ENCODE results near the gene PTPRN2.
"Not testable (repeated sequence)": the region's sequence is repeated elsewhere in the genome, so short reads cannot be mapped to it uniquely, and the experiment has no call there.

Gene PTPRN2

DNA sequence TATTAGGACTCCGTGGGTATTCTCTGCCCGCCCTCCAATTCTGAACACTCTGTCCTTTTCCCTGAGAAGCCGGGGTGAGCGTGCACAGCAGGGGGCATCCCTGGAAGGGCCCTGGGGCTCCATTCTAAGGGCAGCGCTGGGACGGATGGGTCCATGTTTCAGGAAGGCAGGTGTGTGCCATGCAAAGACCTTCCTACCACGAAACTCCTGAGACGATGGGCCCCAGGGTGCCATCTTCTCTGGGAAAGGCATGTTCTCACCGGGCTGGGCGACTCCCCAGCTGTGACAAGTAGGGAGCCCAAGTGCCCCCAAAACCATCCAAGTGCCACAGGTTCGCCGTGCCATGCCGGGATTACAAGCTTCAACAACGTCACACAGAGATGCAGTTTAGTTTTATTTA is 994.1 kb downstream of the PTPRN2 start:
- DNase-seq = no peak

DNA sequence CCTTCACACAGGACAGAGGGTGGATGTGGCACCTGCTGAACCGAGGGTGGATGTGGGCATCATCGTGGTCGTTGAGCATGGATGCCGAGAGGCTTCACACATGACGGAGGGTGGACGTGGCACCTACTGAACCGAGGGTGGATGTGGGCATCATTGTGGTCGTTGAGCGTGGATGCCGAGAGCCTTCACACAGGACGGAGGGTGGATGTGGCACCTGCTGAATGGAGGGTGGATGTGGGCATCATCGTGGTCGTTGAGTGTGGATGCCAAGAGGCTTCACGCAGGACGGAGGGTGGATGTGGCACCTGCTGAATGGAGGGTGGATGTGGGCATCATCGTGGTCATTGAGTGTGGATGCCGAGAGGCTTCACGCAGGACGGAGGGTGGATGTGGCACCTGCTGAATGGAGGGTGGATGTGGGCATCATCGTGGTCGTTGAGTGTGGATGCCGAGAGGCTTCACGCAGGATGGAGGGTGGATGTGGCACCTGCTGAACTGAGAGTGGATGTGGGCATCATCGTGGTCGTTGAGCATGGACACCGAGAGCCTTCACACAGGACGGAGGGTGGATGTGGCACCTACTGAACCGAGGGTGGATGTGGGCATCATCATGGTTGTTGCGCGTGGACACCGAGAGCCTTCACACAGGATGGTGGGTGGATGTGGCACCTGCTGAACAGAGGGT is 994.8 kb downstream of the PTPRN2 start:
- not testable (repeated sequence) for DNase-seq

DNA sequence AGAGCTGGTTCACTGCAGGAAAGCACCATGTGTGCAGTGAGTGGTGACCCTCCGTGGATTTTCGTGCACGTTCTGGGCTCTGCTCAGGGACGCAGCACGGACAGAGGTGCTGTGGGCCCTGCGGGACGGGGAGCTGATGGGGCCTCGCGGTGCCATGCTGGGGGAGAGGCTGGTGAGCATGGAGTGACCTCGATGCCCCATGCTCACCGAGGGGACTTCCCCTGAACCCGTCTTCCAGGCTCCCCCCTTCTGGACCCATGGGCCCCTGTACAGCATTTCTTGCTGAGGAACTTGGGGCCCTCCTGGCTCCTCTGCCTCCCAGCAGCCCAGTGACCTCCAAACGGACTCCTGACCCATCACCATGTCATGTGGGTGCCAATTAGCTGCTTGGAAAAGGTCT is 997.1 kb downstream of the PTPRN2 start:
- DNase-seq = no peak

DNA sequence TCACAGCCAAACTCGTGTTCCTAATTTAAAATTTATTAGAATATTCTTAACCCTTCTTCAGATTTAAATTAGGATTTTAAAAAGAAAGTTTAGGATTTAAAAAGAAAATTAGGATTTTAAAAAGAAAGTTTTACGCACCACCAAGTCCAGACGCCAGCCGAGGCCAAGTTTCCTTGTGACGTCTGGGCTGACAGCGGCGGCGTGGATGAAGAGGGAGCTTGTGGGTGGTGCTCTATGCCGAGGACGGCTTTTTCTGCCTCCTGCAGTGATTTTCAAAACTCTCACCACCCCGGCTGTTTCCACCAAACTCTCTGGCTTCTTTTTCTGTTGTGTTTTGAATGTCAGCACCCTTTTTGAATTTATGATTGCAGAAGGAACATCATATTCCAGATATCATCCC is 997.9 kb downstream of the PTPRN2 start:
- no peak for DNase-seq

DNA sequence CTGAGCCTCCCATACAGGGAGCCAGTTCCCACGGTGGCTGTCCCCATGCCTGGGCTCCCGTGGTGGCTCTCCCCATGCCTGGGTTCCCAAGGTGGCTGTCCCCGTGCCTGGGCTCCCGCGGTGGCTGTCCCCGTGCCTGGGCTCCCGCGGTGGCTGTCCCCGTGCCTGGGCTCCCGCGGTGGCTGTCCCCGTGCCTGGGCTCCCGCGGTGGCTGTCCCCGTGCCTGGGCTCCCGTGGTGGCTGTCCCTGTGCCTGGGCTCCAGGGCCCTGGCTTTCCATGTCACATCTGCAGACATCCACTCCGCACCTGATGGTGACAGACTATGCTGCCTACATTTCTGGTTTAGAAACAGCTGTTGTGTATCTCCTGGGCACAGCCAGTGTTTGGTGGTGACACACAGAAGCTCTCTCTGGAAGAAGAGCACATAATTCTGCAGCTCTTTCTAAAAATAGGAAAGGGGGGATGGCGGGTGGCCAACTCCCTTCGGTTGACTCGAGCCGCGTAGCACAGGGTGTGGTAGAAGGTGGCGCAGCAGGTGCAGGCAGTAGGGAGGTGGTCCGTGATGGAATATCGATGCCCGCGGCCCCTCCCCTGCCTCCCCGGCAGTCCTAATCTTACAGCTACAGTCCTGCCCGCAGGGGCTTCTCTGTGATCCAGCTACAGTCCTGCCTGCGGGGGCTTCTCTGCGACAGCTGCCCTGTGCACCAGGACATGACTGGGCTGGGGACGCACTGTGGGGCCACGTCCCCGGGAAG is 999.6 kb downstream of the PTPRN2 start:
- no peak for DNase-seq

DNA sequence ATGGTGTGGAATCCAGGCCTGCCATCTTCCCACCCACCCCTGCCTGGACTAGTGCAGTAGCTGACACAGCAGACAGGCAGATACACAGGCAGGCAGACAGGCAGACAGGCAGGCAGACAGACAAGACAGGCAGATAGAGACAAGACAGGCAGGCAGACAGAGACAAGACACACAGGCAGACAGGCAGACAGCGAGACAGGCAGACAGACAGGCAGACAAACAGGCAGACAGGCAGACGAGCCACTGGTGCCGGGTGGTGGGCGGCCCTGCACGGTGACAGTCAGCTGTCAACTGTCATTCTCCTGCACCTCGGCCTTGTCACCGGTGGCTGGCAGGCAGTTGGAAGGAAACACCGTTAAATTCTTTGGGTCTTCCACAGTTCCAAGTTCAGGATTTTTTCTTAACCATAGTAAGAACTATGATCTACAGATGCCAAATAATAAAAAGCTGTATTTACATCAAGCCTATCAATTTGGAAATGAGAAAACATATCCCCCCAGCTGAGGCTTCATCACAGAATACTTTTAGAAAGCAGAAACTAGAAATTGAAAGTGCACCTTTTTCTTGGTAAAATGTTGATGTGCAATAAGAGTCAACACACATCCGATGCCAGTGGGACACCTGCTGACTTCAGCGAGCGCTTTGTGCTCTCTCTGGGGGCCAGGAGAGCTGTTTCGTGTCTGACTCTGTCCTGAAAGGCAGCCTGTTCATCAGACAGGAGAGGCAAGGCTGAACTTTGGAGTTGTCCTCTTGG is 1000.4 kb downstream of the PTPRN2 start:
- DNase-seq = no peak

DNA sequence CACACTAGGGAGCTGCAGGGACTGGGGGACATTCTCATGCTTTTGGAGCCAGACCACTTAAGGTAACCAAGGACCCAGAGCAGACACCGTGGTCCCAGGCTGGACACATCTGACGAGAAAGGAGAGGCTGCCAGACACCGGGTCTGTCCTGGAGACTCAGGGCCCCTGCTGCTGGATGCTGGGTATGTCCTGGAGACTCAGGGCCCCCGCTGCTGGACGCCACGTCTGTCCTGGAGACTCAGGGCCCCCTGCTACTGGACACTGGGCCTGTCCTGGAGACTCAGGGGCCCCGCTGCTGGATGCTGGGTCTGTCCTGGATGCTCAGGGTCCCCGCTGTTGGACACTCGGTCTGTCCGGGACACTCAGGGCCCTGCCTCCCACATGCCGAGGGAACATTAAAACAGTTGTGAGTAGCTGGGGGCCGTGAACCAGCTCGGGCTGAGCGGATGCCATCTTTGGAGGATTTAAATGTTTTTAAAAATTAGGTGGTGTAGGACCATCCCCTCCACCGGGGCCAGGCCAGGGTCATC is 1001.1 kb downstream of the PTPRN2 start:
- no peak for DNase-seq

DNA sequence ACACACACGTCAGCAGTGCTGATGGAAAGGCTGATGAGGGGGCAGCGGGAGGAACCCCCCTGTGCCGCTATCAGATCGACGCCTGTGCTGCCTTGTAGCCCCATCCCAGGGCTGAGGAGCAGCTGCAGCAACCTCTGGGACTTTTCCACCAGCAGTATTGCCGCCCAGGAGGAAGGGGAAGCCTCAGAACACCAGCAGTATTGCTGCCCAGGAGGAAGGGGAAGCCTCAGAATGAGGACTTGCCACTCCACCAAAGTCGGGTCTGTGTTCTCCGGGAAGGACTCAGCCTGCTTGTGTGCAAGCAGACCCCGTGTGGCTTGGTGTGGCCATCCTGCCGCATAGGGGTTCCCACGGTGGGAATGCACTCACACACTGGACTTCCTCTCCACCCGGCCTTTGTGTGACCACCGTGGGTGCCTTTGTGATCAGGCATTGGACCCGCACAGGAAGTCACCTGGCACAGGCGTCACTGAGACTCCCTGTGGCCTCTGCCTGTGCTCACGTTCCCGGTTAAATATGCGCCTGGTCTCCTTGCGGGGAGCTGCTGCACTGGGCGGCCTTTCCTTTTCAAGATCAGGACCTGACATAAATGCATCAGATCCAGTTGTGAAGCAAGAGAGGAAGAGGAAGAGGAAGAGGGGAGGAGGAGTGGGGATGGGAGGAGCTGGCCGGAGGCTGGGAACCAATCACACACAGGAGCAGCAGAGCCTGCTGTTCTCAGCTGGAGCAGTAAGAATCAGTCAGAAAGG is 1002.3 kb downstream of the PTPRN2 start:
- no peak for DNase-seq

DNA sequence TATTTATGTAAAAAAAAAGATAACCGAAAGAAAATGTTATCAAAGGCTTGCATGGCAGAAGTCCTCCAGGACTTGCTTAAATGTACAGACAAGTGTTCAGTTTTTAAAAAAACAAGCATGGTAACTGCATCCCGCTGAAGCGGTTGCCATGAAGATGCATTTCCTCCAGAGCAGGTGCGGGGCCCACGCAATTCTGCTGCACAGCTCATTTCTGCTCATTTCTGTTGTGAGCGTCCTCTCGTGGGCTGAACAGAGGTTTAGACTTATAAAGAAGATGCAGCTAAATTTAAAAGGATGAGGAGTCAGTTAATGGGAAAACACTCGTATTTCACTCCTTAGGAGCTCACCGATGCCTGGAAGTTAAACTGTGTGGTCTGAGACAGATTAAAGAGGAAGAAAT is 1003.2 kb downstream of the PTPRN2 start:
- DNase-seq = no peak

DNA sequence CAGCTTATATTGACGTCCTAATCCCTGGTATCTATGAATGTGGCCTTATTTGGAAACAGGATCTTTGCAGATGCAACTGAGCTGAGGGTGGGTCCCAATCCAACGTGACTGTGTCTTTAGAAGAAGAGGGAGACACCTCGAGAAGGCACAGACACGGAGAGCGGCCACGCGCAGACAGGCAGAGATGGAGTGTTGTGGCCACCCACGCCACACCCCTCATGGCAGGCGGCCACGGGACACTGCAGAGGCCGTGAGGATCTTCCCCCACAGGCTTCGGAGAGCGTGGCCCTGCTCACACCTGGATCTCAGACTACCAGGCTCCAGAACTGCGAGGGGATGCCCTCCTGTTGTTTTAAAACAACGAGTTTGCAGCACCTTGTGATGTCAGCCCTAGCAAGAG is 1005.9 kb downstream of the PTPRN2 start:
- no peak for DNase-seq

DNA sequence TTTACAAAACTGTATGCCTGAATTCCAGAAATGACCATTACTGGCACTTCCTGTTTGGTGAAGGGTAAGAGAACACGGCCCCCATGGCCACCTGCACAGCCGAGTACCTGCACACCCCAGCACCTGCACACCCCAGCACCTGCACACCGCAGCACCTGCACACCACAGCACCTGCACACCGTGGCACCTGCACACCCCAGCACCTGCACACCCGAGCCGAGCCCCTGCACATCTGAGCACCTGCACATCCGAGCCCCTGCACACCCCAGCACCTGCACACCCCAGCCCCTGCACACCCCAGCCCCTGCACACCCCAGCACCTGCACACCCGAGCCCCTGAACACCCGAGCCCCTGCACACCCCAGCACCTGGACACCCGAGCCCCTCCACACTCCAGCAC is 1007.3 kb downstream of the PTPRN2 start:
- no peak for DNase-seq

DNA sequence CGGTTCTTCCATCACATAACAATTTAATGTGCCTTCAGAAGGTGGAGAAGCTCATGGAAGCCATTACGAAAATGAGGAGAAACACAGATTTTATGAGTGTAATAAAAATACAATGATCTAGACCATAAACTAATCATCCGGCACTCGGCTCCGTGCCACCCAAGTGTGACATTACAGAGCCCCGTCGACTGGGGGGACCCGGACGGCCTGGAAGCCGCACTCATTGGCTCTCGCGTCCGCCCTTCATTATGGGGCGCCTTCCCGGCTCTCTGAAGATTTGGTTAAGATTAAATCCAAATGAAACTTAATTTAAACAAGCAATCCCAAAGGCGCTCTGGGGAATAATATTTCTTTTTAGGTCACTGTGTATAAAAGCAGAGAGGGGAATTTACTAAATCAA is 1008.2 kb downstream of the PTPRN2 start:
- no peak for DNase-seq

DNA sequence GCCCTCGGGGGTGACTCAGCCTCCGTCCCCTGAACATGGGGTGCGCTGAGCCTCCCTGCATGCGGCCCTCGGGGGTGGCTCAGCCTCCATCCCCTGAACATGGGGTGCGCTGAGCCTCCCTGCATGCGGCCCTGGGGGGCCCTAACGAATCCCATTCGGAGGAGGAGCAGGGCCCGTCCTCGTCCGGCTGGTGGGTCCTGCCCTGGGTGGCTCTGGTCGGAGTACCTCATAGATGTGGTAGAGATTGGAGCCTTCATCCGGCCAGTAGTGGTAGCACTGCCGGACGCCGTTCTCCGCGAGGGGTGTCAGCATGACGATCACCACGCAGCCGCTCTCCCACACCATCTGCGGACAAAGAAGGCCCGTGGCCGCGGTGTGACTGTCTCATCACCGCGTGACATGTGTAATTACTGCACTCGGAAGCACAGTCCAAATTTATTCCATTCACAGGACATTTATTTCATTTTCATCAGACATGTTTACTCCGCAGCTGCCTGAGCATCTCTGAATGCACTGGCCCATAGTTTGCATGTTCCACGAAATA is 1009.8 kb downstream of the PTPRN2 start:
- no peak for DNase-seq

DNA sequence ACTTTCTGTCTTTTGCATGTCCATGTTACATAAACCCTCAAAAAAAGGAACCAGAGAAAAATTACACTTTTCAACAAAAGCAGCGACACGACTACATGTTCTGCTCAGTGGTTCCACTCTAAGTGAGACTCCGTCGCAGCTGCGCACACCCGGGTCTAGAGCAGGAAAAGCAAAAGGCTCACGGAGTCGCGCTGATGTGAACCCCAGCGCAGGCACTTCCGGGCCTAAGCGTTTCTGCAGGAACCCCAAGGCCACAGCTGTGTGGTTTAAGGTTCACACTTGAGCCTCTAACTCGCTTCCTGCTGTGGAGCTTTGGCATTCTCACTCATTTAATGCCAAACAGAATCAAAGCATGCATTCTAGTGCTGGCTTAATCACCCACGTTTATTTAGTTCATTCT is 1010.6 kb downstream of the PTPRN2 start:
- no peak for DNase-seq

DNA sequence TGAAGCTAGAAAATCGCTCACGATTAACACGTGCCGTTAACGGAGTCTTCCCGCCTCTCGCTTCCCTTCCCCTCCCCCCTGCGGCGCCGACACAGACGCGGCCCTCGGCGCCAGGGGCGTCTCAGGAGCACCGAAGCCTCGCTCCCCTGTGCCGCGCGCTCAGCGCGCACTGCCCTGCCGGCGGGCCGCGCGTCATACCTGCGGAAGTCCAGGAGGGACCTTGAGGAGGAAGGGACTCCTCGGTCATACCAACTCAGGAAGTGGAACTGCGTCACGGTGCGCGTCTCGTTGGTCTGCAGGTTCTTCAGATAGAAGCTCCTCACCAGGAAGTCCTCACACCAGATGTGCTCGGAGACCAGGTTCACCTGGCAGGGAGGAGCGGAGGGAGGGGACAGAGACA is 1011.2 kb downstream of the PTPRN2 start:
- DNase-seq = no peak

DNA sequence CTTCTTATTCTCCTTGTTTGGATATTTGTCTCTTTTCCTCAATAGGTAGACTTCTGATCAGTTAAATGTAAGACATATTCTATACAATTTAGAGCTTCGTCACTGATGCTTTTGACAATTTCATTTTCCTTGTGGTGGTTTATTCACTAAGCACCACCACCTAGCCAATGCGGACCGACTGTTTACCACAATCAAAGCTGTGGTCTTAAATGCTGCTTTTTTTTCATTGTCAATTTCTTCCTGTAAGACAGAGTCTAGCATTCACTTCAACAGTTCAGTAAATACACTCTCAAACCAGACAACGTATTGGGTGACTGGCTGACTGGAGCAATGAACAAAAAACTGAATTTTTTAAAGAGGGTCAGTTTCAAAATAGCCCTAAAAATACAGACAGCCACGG is 1011.8 kb downstream of the PTPRN2 start:
- no peak for DNase-seq

DNA sequence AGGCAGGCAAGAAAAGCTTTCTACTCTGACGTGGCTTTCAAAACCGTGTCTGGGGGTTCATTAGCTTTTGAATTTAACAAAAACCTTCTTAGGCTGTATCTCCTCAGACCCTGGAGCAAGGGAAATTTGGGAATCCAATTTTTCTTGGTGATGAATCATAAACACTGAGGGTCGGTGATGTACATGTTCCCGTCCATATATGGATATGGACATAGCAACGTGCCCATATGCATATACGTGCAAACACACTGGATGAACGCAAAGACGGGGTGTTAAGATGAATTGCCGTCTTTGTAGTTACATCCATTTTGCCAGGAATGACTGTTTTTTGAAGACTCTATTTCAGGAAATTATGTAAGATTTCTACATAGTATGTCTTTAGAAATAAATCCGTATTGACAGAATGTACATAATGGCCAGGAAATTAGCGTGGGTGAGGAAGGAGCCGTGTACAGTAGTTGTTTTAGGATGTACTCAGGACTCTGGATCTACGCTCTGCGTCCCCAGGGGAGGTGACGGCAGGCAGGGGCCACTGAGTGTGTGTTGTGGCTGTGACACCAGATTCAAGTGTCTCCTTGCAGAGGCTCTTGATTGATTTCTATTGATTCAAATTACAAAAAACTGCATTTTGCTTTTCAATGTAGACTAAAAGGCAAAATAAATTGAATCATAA is 1012.6 kb downstream of the PTPRN2 start:
- no peak for DNase-seq

DNA sequence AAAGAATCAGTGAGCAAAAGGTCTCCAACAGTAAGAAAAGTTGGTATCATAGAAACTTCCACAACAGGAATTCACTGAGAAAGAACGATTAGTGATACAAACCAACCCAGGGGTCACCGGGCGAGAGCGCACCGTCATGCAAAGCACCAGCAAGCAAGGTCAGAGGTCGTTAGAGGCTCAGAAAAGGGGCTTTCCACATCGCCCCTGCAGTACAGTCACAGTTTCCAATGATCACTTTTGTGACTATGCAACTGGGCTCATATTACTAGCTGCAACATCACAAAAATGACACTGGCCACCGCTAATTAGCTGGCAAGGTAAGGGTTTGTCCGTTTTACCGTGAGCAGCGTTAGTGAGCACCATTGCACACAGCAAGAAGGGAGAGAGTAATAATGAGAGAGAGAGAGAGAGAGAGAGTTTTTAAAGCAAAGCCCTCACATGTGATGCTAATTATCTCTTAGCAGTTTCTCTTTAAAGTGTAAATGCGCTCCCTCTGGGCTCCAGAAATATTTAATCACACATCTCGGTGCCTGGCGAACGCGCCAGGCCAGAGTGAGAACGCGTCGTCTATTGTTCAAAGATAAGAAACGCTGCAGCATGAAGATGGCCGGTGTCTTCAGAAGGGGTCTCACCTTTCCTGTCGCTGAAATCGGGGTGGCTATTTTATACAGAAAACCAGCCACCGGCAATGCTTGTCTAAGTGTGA is 1013.4 kb downstream of the PTPRN2 start:
- no peak for DNase-seq

DNA sequence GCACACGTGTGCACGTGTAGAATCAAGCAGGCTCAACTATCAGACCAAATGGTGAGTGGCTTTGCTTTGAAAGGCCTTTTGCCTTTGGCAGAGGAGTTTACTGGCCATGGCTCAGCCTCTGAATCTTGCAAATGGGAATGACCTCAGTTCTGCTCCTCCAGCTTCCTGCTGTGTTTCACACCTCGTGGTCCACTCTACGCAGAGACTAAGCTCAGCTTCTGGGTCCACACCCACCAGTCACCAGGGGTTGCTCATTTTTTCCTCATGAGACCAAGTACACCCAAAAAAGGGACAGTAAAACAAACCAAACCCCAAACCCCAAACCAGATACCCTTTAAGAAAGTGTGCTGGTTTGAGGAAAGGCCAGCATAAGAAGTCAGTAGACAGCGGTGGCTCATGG is 1014.4 kb downstream of the PTPRN2 start:
- no peak for DNase-seq

DNA sequence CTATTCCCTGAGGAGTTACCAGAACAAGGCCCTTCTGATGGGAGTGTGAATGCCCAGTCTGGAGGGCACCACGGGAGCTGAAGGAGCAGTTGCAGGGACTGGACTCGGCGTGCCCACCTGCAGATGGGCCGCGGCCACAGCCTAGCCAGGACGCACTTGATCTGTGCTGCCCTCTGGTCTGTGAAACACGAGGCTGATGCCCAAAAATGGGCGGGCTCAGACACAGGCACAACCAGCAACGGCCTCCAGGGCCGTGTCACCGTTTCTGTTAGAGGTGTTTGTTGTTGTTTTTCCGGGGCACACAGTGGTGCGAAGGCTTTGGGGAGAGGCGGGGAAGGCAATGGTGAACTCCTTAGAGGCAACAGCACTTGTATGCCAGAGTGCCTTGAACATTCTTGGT is 1015.0 kb downstream of the PTPRN2 start:
- DNase-seq = no peak

DNA sequence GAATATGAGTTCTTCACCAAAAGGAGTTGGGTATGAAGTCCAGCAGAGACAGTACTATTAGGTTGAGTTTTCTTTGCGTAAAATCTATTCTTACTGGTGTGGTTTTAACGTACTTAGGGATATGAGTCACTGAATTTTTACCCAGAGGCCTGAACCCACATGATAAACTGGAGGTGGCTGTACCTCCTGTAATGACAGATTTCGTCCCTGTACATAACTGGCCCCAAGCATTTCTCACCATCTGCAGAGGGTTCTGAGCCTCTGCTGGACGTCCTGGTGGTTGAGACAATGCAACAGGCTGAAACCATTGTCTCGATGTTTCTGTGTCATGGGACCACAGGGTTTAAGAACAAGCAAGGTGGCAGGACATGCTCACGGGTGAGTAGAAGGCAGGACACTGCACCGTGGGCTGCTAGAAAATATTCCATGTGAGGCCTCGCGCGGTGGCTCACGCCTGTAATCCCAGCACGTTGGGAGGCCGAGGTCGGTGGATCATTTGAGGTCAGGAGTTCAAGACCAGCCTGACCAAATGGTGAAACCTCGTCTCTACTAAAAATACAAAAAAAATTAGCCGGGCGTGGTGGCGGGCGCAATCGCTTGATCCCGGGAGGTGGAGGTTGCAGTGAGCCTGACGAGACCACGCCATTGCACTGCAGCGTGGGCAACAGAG is 1017.0 kb downstream of the PTPRN2 start:
- DNase-seq = no peak
